ENCODE data around the gene BANF2.
"Not testable (repeated sequence)": the region's sequence is repeated elsewhere in the genome, so short reads cannot be mapped to it uniquely, and the experiment has no call there.

Gene BANF2

DNA sequence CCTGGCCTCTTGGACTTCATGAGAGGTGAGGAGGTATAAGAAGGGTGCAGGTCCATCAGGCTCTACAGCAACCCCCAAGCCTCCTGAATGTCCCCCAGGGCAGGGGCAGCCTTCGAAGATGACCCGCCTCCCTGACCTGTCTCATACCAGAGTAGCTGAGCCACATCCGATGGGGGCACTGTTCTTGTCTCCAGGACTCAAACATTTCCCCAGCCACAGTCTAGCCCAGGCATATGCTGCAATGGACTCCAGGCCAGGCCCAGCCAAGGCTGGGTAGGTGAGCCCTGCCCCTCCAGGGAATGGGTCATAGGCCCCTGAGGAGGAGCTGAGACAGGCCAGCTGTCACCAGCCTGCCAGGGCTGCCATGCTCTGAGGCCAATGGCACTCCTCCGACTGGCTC is 65.3 kb downstream of the BANF2 start:
- DNase-seq (ENCODE audit: low read depth in 2 of 2): no peak

DNA sequence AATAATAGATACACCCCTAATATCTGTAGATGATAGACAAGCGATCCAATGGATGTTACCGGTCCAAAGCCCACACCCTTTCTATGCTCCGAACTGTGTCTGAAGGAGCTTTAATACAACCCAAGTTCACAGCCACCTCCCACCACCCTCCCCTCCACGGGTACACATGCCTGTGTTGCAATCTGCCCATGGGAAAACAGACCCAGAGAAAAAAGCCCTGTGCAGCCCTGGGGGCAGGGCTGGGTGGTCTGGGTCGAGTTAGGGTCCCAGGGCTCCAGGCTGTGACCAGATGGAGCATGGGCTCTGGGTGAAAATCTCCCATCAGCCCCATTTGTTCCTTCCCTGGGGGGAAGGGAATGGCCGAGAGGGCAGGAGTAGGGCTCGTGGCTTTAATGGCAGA is 65.8 kb downstream of the BANF2 start:
- no peak for DNase-seq (ENCODE audit: low read depth in 2 of 2)

DNA sequence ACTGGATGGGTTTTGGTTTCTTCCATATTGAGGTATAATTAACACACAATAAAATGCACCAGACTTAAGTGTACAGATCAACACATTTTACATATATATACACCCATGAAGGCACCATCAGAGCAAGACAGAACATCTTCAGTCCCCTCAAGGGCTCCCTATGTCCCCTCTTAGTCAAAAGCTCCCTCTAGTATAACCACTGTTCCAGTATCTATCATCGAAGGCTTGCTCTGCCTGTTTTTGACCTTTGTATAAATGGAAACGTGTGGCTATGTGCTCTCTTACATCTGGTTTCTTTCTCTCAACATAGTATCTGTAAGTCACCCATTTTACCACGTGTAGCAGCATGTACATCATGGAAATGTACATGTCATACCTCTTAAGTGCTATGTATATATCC is 66.5 kb downstream of the BANF2 start:
- DNase-seq (ENCODE audit: low read depth in 2 of 2): no peak

DNA sequence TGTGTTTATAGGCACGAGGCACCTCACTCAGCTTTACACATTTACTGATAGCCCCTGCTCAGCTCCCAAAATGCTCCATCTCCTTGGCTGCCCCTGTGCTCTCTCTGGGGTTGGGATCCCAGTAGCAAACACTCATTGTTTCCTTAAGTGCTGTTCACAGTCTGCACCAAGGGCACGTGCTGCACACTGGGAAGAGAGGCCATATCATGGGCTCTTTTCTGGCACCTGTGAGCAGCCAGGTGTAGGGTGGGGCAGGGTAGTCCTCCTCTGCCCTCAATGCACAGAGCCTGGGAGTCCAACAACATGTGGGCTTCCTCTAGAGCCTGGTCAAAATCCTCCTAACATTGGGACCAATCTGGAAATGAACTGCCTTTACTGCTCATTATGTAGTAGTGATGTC is 67.9 kb downstream of the BANF2 start:
- DNase-seq (ENCODE audit: low read depth in 2 of 2): no peak

DNA sequence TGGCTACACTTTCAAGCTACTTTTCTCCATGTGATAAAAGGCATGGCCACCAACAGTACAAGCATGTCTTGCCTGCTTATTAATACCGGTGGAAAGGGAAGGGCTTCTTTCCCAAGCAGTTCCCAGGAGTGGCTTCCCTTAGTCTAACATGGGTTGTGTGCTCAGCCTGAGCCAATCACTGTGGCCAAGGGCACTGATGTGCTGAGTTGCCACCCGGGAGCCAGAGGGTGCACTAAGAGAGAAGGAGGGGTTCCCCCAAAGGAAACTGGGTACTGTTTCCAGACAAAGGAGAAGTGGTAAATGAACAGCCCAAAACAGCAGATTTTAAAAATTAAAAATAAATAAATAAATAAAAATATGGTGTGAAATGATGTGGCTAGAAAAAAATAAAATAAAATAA is 68.5 kb downstream of the BANF2 start:
- no peak for DNase-seq (ENCODE audit: low read depth in 2 of 2)

DNA sequence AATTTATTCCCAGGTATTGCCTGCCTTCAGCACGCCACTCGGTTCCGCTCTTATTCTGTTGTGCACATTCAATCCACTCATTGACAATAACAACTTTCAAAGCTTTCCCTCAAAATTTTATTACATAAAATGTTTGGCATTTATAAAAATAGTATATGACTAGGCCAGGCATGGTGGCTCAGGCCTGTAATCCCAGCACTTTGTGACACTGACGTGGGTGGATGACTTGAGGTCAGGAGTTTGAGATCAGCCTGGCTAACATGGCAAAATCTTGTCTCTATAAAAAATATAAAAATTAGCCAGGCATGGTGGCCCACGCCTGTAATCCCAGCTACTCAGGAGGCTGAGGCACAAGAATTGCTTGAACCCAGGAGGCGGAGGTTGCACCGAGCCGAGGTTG is 70.0 kb downstream of the BANF2 start:
- DNase-seq (ENCODE audit: low read depth in 2 of 2): not testable (repeated sequence)

DNA sequence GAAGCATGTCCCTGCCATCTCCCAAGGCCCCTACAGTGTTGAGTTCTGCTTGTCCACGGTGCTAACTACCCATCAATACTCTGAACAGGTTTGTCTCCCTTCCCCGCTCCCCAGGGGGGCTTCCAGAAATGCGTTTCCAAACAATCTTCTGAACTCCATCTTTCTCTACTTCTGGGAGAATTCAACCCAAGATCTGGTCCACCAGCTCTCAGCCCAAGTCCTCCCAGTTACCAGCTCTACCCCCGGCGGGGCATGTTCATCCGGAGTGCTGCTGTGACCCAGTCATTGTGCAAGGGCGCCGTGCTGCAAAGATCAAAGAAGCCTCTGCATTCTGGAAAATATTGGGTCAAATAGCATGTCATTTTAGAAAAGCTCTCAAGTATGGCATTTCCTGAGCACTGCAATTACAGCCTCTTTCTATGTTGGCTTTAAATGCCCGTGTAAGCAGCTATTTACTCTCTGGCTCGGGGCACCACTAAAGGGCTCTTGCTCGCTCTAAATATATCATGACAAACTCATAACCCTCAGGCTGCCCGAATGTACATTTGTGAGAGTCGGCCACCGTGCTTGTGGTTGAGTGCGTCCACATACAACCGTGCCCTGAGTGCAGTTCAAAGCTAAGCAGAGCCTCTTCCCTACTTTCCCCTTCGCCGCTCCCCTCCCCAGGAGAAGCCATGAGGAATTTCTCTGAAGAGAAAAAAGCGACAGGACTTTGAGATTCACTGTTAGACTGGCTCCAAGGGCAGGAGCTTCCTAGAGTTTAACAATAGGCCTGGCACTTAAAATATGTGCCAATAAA is 71.6 kb downstream of the BANF2 start:
- DNase-seq (ENCODE audit: low read depth in 2 of 2): no peak

DNA sequence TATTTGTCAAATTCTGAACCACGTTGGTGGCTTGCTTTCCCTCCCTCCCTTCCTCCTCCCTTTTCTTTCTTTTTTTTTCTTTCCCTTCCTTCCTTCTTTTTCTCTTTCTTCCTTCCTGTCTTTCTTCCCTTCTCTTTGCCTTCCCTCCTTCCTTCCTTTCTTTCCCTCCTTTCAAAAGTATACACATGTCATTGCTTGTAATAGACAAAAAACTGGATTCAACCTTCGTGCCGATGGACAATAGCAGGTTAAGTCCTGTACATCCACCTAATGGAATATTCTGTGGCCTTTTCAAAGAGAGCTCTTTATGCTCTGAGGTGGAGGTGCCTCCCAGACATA is 72.2 kb downstream of the BANF2 start:
- no peak for DNase-seq (ENCODE audit: low read depth in 2 of 2)

DNA sequence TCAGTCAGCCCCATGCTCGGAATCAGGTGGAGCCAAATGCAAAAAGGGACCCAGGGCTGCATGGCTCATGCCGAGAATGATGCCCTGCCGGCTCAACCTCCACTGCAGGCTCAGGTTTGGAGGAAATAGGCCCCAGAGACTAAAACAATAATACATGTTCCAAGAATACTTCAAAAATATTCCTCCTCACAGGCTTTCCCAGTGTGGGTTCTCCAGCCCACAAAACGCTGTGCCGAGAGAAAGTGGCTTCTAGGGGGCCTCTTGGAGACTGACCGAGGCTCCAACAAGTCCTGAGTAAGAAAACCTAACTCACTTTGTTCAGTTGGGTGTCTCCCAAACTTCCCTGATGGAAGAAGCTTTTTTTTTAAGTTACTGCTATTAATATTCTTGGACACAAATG is 73.9 kb downstream of the BANF2 start:
- no peak for DNase-seq (ENCODE audit: low read depth in 2 of 2)

DNA sequence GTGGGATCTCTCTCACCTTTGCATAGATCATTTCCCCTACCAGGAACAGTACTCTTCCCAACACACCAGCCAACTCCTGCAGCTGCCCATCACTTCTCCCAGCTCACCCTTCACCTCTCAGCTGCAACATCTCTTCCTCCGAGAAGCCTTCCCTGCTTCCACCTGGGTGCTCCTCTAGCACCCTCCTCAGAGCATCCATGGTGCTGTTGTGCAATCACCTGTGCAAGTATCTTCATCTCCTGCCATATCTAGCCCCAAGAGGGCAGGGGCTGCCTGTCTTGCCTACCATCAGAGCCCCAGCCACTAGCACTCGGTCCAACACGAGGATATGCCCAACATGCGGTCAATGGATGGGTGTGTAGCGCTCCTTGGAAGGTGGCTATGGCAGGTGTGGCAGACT is 75.8 kb downstream of the BANF2 start:
- no peak for DNase-seq (ENCODE audit: low read depth in 2 of 2)

DNA sequence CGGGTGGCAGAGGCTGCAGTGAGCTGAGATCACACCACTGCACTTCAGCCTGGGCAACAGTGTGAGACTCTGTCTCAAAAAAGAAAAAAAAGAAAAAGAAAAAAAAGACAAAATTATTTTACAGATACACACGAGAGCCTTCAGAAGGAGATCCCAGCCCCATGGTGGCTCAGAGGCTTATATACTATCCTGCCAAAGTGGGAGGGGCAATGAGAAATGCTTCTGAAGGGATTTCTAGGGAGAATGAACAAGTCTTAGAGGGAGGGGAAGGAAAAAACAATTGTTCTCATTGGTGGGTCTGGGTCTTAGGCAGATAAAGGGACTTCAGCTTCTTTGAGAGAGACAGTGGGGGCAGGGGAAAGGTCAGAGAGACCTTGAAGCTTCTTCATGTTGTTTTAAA is 76.8 kb downstream of the BANF2 start:
- no peak for DNase-seq (ENCODE audit: low read depth in 2 of 2)

DNA sequence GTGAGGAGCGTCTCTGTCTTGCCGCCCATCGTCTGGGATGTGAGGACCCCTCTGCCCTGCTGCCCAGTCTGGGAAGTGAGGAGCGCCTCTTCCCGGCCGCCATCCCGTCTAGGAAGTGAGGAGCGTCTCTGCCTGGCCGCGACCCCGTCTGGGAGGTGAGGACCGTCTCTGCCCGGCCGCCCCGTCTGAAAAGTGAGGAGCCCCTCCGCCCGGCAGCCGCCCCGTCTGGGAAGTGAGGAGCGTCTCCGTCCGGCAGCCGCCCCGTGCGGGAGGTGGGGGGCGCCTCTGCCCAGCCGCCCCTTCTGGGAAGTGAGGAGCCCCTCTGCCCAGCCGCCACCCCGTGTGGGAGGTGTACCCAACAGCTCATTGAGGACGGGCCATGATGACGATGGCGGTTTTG is 79.2 kb downstream of the BANF2 start:
- DNase-seq (ENCODE audit: low read depth in 2 of 2): not testable (repeated sequence)

DNA sequence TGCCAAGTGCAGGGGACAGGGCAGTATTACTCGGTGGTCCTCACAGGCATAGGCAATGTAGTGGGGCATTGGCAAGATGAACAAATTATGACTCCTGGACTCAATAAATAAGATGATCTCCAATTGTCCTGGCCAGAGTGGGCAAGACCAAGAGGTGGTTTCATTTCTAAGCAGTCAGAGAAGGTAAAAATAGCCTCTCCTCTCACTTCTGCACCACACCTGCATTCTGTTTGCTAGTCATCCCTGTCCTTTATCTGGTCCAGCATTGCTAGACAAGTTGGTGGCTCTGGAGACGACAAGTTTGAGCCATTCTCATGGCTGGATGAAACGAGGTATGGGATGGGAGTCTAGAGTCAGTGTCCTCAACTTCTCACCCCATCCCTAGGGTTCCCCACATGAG is 83.0 kb downstream of the BANF2 start:
- no peak for DNase-seq (ENCODE audit: low read depth in 2 of 2)

DNA sequence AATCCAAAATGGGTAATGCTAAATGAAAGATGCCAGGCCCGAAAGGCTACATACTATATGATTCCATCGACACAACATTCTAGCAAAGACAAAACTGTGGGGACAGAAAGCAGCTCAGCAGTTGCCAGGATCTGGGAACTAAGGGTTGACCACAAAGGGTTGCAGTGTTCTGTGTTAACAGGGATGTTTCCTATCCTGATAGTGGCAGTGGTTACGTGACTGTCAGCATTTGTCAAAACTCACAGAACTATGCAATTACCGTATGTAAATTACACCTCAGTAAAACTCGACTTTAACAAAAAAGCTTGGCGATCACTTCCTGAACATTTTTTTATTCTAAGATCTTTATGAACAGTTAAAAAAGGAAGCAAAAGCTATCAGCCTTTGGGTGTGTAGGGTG is 83.9 kb downstream of the BANF2 start:
- no peak for DNase-seq (ENCODE audit: low read depth in 2 of 2)

DNA sequence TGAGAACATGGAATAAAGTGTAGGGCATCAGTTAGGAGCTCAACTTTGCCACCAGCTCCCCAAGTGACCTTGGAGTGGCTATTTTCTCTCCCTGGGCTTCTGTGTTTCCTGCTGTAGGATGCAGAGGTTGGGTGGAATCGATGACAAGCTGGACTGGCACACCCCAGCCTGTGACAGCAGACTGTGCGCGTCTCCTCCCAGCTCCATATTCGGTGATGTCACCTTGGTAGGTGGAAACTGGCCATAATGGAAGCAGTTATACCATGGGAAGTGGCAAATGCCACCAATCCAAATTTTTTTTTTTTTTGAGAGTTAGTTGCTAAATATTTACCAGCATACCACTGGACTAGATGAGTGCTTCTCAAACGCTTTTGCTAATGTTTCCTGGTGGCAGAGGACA is 85.2 kb downstream of the BANF2 start:
- DNase-seq (ENCODE audit: low read depth in 2 of 2): no peak
